Lung microvascular endothelial cell (primary cell): ENCODE measurements around the gene CYP17A1. TPM values are rescaled to one million over a fixed set of nuclear protein-coding genes. Genes with fewer than 3 reads are reported as not detected.

Experiments used
- DNase-seq, 2 donors: peaks; one replicate each; pipeline versions ENCODE4 v3.0.0 to v3.0.0-alpha.2; 2010; ENCODE audit warnings: low read depth in 2 of 2
- total RNA-seq: library from RNA; depleted of rRNA; stranded (reverse); fragments of >200 nt; gene quantifications from 2 replicates; pipeline ENCODE4 v1.2.1, GENCODE V29; 2014

The CYP17A1 gene
- total RNA-seq, 1 donor from 2014 or later, result not detected

- DNase-seq, result no peak
Measured at GRCh38 chr10:102808380-102808779, 28.8 kb downstream of the CYP17A1 start.

- no peak for DNase-seq
Measured at GRCh38 chr10:102804382-102805055, 32.7 kb downstream of the CYP17A1 start.

- DNase-seq, result peak; percentile 90 to 100
Measured at GRCh38 chr10:102802920-102803534, 34.2 kb downstream of the CYP17A1 start.

DNA sequence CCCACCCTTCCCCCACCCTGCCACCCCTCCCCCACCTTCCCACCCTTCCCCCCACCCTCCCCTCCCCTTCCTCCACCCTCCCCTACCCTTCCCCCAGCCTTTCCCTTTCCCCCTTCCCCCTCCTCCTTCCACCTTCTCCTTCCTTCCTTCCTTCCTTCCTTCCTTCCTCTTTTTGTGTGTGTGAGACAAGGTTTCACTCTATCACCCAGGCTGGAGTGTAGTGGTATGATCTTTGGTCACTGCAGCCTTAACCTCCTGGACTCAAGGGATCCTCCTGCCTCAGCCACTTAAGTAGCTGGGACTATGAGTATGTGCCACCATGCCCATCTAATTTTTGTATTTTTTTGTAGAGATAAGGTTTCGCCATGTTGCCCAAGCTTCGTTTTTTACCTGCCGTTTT is 35.2 kb downstream of the CYP17A1 start:
- no peak for DNase-seq

DNA sequence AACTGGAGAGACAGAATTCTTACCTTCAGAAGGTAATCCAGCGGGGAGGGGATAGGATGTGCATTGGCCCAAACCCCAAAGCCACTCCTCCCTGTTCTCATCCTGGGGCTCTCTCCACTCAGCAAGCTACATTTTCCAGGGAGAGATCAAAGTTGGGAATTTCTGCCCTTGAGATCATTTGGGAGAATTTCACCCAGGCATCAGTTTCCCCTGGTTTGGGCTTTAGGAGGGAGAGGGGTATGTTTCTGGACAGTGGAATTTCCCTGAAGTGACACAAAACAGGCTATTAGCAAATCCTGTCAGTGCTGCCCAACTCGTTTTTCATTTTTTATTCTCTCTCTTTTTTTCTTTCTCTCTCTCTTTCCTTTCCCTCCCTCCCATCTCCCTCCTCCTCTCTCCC is 35.7 kb downstream of the CYP17A1 start:
- DNase-seq, result peak in 1 of 2 donors; percentile 58

- DNase-seq, result peak; percentile 52 to 69
Measured at GRCh38 chr10:102800611-102801335, 36.4 kb downstream of the CYP17A1 start.

DNA sequence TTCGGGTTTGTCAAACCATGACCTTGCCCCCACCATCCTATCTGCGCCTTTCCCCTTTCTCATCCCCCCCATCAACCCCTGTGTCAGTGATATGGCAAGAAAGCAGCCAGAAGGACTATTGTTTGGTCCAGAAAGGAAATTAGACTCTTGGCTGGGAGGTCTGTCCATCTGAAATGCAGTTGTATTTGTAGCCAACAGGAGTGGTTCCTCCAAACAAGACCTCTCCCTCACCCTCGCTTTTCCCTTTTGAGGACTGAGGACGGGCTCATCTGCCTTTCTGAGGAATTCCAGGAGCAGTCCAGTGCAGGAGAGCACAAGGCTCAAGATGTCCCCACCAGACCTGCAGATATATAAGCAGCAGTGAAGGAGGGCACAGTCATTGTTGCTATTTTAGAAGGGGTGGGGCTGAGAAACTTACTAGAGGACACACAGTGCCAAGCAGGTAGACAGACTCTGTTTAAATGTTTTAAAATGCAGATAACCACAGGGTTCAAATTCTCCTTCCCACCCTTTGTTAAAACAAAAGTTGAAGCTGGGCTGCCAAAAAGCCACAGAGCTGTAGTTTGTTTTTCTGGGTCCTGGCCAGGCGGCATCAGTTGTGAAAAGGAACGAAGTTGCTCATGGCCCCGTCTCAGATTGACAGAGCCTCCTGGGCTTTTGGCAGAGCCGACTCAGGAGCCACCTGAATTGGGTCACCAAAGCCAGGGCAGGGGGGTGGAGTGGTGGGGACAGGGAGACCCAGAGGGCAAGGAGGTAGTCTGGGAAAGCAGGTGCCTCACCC is 37.3 kb downstream of the CYP17A1 start:
- DNase-seq, result peak; percentile 45 to 58

DNA sequence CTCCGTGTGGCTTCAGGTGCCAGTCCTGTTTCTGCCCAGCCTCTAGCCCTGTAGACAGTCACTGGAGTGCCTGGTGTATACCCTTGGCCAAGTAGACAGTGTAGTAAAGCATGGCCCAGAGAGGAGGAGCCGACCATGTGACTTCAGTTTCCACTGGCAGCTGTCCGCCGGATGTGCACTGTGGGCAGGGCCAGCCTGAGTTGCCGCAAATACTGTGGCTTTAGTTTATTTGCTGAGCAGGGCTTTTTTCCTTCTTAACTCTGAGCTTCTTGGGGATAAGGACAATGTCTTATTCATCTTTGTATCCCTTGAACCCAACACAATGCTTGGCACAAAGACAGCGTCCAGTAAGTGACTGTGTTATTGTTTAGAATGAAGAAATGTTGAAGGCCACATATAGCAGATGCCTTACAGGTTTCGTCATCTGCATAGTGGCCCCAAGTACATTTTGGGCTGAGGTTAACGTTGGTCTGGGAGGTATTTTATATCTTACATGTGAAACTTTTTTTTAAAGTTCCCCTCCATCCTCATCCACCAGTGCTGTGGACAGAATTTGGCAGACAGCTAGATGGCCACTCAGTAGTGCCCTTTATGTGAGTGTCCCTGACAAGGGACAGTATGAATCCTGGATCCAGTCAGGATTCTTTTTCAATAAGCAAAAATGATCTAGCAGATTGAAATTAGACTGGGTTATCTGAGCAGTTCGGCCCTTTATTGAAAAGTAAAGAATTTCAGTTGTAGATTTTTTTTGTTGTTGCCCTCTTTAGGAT is 40.6 kb downstream of the CYP17A1 start:
- peak; percentile 79 to 93 for DNase-seq

DNA sequence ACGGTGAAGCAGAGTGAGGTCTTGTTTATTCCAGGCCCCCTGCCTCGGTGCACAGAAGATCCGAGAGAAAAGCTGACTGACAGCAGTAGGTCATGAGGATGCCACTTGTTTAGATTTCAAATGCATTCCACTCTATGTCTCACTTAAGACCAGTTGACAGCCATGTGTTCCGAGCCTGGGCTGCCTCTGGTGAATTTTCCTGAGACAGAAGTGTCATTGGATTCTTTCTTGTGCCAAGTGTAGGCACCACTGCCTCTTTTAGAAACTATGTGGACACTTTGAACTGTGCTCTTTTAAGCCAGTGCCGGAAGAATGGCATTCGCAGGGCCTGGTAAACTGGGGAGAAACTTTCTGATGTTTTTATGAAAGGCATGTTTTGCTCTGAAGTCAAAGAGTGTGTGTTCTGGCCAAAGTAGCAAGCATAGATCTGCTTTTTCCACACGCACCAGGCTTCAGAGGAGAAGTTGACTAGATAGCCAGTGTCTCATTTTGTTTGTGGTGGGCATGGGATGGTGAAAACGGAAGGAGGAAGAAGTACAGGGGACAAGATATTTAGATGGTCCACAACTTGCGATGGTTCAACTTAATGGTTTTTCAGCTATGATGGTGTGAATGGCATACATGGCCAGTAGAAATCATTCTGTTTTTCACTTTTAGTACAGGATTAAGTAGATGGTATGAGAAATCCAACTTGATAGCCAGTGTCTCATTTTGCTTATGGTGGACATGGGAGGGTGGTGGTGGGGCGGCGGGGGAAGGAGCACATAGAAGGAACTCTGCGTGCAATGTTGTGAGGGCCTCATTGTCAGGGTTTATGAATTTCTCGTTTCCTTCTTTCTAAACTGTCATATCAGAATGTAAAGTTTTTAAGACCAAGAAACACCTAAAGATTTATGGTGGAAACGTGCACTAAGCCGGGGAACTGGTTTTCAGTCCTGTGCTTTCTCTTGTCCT is 41.5 kb downstream of the CYP17A1 start:
- no peak for DNase-seq

DNA sequence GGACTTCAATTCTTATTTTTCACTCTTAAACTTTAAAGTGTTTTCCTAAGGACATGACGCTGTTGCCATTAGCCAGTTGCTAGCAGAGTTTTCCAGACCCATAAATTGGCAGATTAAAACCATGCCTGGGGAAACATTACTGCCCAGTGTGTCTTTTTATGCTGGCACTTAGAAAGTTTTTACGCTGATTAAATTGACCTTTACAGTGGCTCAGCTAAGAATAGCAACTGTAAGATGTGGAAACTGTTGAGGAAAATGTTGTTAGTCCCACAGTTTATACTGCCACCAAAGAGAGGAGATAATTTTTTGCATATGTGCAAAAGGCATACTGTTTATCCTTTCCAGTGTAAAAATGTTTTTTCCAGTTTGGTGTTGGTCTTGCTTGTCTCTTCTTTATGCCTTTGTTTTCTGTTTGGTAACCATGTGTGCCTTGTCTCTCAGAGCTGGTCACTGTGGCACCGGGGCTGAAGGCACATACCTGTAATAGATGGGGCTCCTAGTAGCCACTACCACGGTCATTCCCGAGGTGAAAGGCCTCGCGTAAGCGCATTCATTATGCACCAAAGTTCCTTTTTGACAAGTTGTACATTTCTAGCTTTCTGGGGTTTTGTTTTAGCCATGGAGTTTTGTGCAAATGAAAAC is 45.3 kb downstream of the CYP17A1 start:
- no peak for DNase-seq

GRCh38 chr10:102785818-102786217 is 51.4 kb downstream of the CYP17A1 start:
- peak; percentile 96 to 98 for DNase-seq

GRCh38 chr10:102783568-102783967 is 53.6 kb downstream of the CYP17A1 start:
- DNase-seq, result peak in 1 of 2 donors; percentile 81

DNA sequence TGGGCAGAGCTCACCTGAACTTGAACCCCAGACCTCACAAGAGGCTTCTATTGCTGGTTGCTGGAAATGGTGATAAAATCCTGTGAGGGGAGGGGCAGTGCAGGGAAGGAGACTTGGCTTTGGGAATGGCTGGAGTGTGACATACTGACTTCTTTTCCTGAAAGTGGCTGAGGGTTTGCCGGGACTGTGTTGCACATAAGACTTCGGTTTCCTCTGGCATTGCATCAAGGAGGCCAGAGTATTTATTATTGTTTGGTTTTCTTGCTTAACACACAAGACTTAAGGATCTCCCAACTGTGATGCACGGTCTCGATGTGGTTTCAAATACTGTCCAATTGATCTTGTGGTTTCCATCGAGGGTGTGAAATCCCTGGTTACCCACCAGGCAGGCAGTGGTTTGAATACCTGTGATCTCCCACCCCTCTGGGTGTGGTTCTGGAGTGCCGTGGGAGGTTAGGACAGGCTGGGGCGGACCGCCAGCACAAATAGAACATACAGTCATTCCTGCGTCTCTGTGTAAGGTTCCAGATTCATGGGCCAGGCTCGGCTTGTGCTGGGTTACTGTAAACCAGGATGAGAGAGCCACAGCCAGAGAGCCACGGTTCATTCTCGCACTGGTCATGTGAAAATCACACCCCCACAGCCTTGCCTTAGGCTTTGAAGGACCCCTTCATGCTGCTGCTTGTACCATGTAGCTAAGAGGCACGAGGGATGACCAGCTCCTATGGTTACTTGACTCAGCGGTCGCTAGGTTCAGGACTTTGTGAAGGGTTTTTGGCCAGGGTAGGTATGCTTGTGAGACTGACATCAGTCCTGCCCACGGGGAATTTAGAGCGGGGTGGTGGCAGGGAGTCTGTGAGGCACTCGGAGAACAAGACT is 54.3 kb downstream of the CYP17A1 start:
- peak; percentile 90 to 92 for DNase-seq

DNA sequence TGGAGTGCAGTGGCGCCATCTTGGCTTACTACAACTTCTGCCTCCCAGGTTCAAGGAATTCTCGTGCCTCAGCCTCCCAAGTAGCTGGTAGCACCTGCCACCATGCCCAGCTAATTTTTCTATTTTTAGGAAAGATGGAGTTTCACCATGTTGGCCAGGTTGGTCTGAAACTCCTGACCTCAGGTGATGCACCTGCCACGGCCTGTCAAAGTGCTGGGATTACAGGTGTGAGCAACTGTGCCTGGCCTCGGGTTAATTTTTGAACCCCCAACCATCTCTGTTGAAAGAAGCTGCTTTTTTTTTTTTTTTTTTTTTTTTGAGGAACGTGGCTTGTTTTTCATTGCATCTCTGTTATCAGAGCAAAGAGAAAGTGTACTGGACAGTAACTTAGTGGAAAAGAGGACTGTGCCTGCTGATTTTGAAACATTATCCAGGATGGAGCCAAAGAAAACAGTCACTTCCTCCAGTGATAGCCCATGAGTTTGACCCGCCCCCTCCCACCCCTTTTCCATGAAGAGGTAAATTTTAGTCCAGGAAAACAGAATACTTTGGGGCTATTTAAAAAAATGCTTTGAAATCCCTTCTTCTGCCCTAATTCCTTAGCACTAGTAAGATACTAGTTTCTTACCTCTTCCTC is 55.2 kb downstream of the CYP17A1 start:
- peak; percentile 81 to 96 for DNase-seq

- DNase-seq, result peak in 1 of 2 donors; percentile 29
Measured at GRCh38 chr10:102781090-102781920, 55.9 kb downstream of the CYP17A1 start.
